K562 (cell line): ENCODE data around the gene GNRHR. TPM values are rescaled to one million over a fixed set of nuclear protein-coding genes. Genes with fewer than 3 reads are reported as not detected.
A peak's percentile ranks its signal among the peaks of the same experiment; 100 is the strongest.

ENCODE experiments used
- AFF1 ChIP-seq, 2 experiments: fragments of 450-650 bp; IDR thresholded peaks; 2 replicates each; pipeline ENCODE4 v1.6.1; 2018; ENCODE audit warnings: mild to moderate bottlenecking in 2 of 2, low read depth in 1 of 2; ENCODE audit not compliant: partially characterized antibody in 2 of 2
- ATF7 ChIP-seq: fragments of 450-650 bp; IDR thresholded peaks from 2 replicates; pipeline ENCODE4 v1.7.1; 2014; ENCODE audit warnings: mild to moderate bottlenecking, moderate library complexity
- BRD4 ChIP-seq: fragments of 200-600 bp; sonication (generic); IDR thresholded peaks from 2 replicates; pipeline ENCODE4 v1.6.1; 2017; ENCODE audit warnings: inconsistent platforms
- CBX3 ChIP-seq, 2 experiments: IDR thresholded peaks; 1 replicate in 1 of 2; 2 replicates in 1 of 2; pipeline ENCODE4 v1.6.1; 2012; ENCODE audit warnings: inconsistent platforms in 2 of 2, low read length in 2 of 2, borderline replicate concordance in 1 of 2, control low read depth in 1 of 2
- CBX8 ChIP-seq: fragments of 200-600 bp; sonication (generic); IDR thresholded peaks from 2 replicates; pipeline ENCODE4 v1.6.1; 2012; ENCODE audit warnings: borderline replicate concordance, mixed run types, low read depth, mild to moderate bottlenecking, moderate library complexity, mixed read lengths, low read length, control low read depth, inconsistent platforms; ENCODE audit not compliant: poor library complexity, severe bottlenecking; ENCODE audit errors: extremely low read depth
- CREM ChIP-seq: IDR thresholded peaks from 2 replicates; pipeline ENCODE4 v1.6.1; 2014; ENCODE audit warnings: antibody characterized with exemption, low read depth
- KDM5B ChIP-seq: fragments of 200-600 bp; sonication (generic); IDR thresholded peaks from 2 replicates; pipeline ENCODE4 v1.6.1; 2012; ENCODE audit warnings: low read depth, mild to moderate bottlenecking, moderate library complexity, low read length, control low read depth, inconsistent platforms; ENCODE audit not compliant: insufficient replicate concordance
- KLF16 ChIP-seq: IDR thresholded peaks from 2 replicates; pipeline ENCODE4 v1.6.1; 2016; ENCODE audit warnings: antibody characterized with exemption
- MCM3 ChIP-seq: fragments of 450-650 bp; IDR thresholded peaks from 2 replicates; pipeline ENCODE4 v1.6.1; 2016
- MCM7 ChIP-seq, 2 experiments: fragments of 450-650 bp; IDR thresholded peaks; 2 replicates each; pipeline ENCODE4 v1.6.1; 2016 to 2018
- POLR2A ChIP-seq: fragments of 450-650 bp; conservative IDR thresholded peaks from 2 replicates; pipeline ENCODE4 v1.6.1; 2016
- POLR2AphosphoS5 ChIP-seq: IDR thresholded peaks from 2 replicates; pipeline ENCODE4 v1.6.1; 2011; ENCODE audit warnings: mild to moderate bottlenecking, low read depth, low read length, moderate library complexity; ENCODE audit not compliant: control insufficient read depth, insufficient read depth
- RFX5 ChIP-seq: IDR thresholded peaks from 2 replicates; pipeline ENCODE4 v1.6.1; 2011; ENCODE audit warnings: low read depth, mild to moderate bottlenecking, improper control_type of control experiment, low read length
- TRIM28 ChIP-seq: fragments of 450-650 bp; IDR thresholded peaks from 2 replicates; pipeline ENCODE4 v1.6.1; 2017
- ZBTB49 ChIP-seq: sonication (generic); formaldehyde crosslinking; IDR thresholded peaks from 2 replicates; pipeline ENCODE4 v1.8.0; 2022; ENCODE audit warnings: missing genetic modification reagents, mild to moderate bottlenecking, borderline replicate concordance
- ZNF224 ChIP-seq: sonication (generic); formaldehyde crosslinking; IDR thresholded peaks from 2 replicates; pipeline ENCODE4 v1.8.0; 2022; ENCODE audit warnings: mild to moderate bottlenecking, missing genetic modification reagents
- ZNF644 ChIP-seq: fragments of 200-800 bp; sonication (Bioruptor generic); IDR thresholded peaks from 2 replicates; pipeline ENCODE4 v1.6.1; 2016; ENCODE audit warnings: low read depth, missing genetic modification characterization, missing compliant biosample characterization
- polyA plus RNA-seq, 8 experiments: library from polyadenylated mRNA; depleted of rRNA in 4 of 8; stranded (reverse) in 5 of 8; unstranded in 3 of 8; fragments of >200 nt; fragmentation: Nextera tagmentation in 2 of 8; fragmentation: Illumina TruSeq in 1 of 8; extraction: Ambion mirVana in 2 of 8; extraction: Trizol in 1 of 8; gene quantifications; 2 replicates each; pipeline versions ENCODE4 v1.2.1 to v1.2.3, GENCODE V29; 2011 to 2014; ENCODE audit warnings: inconsistent platforms in 1 of 8, missing spikeins in 1 of 8
- total RNA-seq, 7 experiments: library from RNA; depleted of rRNA in 6 of 7; stranded (reverse); fragments of >200 nt in 6 of 7; fragmentation: Illumina TruSeq in 2 of 7; extraction: Trizol in 2 of 7; gene quantifications; 2 replicates each; pipeline versions ENCODE4 v1.2.1 to v1.2.3, GENCODE V29; 2011 to 2021; ENCODE audit warnings: low replicate concordance in 1 of 7
- TF ChIP-seq, protein P1 (sequence below), 2 experiments: fragments of 450-650 bp in 1 of 2; IDR thresholded peaks; 2 replicates each; pipeline ENCODE4 v1.6.1; 2011 to 2017; ENCODE audit warnings: low read depth in 2 of 2, antibody characterized with exemption in 1 of 2, borderline replicate concordance in 1 of 2, low read length in 1 of 2, mild to moderate bottlenecking in 1 of 2, mixed read lengths in 1 of 2; ENCODE audit not compliant: control insufficient read depth in 1 of 2

GNRHR gene
- total and polyA plus RNA-seq, 9 of the 15 experiments (the other 6 are each of a cell fraction or from before 2014, with no cell fraction given): 0.06 to 0.13 TPM; not detected in 7

GRCh38 chr4:67700738-67701516 is 53.3 kb downstream of the GNRHR start, which contains the start of gene UBA6 (continued):
- TF ChIP-seq ATF7 (peak; percentile 70), CREM (peak; percentile 90), POLR2AphosphoS5 (peak; percentile 85), TRIM28 (0 out of 2 replicates have a peak, but pooled peaks have one; percentile 18), AFF1 (IDR thresholded peaks at IDR 0.05; ENCODE audit: low read depth in 1 of 2, partially characterized antibody in 2 of 2) (peak; percentile 37 to 64), ZNF224 (CRISPR knock-in tag) (no peak), ZBTB49 (peak; percentile 70; the same call in 1 of the 2 replicates), BRD4 (0 out of 2 replicates have a peak, but pooled peaks have one; percentile 63), KLF16 (0 out of 2 replicates have a peak, but pooled peaks have one; percentile 30), CBX8 (no peak), MCM3 (no peak), CBX3 (IDR thresholded peaks at IDR 0.05; ENCODE audit: borderline replicate concordance in 1 of 2, low read length in 2 of 2) (peak in 1 of 2 experiments; percentile 60; a peak in 1 of 3 replicates), KDM5B (peak; percentile 69), RFX5 (no peak), POLR2A (peak; percentile 89), ZNF644 (no peak), MCM7 (IDR thresholded peaks at IDR 0.05) (no peak)
- TF ChIP-seq, protein P1, sequence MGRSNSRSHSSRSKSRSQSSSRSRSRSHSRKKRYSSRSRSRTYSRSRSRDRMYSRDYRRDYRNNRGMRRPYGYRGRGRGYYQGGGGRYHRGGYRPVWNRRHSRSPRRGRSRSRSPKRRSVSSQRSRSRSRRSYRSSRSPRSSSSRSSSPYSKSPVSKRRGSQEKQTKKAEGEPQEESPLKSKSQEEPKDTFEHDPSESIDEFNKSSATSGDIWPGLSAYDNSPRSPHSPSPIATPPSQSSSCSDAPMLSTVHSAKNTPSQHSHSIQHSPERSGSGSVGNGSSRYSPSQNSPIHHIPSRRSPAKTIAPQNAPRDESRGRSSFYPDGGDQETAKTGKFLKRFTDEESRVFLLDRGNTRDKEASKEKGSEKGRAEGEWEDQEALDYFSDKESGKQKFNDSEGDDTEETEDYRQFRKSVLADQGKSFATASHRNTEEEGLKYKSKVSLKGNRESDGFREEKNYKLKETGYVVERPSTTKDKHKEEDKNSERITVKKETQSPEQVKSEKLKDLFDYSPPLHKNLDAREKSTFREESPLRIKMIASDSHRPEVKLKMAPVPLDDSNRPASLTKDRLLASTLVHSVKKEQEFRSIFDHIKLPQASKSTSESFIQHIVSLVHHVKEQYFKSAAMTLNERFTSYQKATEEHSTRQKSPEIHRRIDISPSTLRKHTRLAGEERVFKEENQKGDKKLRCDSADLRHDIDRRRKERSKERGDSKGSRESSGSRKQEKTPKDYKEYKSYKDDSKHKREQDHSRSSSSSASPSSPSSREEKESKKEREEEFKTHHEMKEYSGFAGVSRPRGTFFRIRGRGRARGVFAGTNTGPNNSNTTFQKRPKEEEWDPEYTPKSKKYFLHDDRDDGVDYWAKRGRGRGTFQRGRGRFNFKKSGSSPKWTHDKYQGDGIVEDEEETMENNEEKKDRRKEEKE (IDR thresholded peaks at IDR 0.05; ENCODE audit: borderline replicate concordance in 1 of 2, control insufficient read depth in 1 of 2, low read depth in 2 of 2, low read length in 1 of 2): peak in 1 of 2 experiments; percentile 57; a peak in 1 of 4 replicates
